GM20000 (cell line): Measurements from ENCODE around the gene EVI5.

Experiments used
- DNase-seq: peaks from one replicate; pipeline ENCODE4 v3.0.0; 2012; ENCODE audit warnings: low spot score
- TF ChIP-seq, protein P1 (sequence below): IDR thresholded peaks from 2 replicates; pipeline ENCODE4 v1.5.1; 2012; ENCODE audit warnings: mild to moderate bottlenecking, control low read depth; ENCODE audit errors: extremely low read depth, missing control alignments

Gene EVI5

DNA sequence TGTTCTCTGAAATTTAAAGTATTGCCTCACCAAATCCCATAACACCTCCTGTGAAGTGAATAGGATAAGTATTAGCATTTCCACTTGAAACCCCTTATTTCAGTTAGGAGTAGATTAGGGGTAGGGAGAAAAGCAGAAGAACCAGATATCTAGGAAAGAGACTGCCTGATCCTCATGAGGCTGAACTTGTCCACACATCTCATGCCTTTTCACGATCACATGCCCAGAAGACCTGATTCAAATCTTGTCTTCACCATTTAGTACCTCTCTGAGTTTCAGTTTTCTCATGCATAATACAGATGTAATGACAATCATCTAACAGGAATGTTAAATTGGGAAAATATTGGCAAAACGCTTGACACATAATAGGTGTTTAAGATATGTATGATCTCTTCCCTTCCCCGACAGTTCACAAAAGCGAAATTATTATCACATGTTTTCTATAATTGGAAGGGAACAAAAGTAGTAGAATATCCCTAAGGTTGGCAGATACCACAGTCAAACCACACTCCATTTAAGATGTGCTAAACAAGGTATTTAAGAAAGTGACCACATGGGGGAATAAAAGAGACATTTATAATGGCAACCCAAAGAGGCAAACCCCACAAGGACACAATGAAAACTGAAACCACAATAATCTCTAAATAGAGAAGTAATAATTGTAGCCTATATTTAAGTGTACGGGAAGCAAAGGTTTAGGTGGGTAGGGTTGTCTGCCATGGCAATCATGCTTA, 323.4 kb downstream of the EVI5 start:
- TF ChIP-seq, protein P1, sequence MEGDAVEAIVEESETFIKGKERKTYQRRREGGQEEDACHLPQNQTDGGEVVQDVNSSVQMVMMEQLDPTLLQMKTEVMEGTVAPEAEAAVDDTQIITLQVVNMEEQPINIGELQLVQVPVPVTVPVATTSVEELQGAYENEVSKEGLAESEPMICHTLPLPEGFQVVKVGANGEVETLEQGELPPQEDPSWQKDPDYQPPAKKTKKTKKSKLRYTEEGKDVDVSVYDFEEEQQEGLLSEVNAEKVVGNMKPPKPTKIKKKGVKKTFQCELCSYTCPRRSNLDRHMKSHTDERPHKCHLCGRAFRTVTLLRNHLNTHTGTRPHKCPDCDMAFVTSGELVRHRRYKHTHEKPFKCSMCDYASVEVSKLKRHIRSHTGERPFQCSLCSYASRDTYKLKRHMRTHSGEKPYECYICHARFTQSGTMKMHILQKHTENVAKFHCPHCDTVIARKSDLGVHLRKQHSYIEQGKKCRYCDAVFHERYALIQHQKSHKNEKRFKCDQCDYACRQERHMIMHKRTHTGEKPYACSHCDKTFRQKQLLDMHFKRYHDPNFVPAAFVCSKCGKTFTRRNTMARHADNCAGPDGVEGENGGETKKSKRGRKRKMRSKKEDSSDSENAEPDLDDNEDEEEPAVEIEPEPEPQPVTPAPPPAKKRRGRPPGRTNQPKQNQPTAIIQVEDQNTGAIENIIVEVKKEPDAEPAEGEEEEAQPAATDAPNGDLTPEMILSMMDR: no peak
- peak; percentile 65 for DNase-seq

DNA sequence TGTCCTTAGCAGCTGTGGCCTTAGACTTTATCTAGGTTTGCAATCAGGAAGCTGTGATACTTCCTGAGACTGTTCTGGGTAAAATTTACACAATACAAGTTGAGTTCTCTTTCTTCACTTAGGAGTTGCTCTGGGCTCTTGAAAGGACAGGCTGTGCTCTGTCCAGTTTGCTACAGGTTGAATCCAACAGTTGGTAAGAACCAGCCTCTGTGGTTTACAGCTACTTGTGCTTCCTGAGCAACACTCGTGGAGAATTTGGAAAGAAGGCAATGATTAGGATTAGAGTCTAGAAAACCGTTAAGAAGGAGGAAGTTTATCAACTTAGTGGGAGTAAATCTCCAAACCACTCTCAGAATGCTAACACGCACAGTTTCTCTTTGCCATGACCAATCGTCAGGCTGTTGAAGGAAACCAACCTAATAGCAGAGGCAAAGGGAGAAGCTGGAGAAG, 325.0 kb downstream of the EVI5 start:
- DNase-seq: no peak
- TF ChIP-seq, protein P1: no peak
